ENCODE data around the gene FOXO3.

The FOXO3 gene

DNA sequence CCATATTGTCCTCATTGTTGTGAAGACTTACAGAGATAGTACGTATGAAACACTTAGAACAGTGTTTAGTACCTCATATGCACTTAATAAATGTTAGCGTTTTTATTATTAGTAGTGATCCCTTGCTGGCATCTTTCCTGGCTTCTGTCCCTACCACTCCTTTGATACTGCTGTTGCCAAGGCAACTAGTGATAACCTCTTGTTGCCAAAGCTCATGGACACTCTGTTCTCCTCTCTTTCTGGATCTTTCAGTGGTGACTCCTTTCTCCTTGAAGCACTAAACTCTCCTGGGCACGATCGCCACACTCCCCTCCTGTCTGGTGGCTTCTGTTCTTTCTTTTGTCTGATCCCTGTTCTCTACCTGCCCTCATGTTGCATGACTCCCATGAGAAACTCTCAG, 83.5 kb downstream of the FOXO3 start:
- Histone ChIP-seq H3K36me3 (ENCODE audit: insufficient read depth, low read length) (peaks cover 14% of the 10 kb centered on the region), H3K4me3 (ENCODE audit: low read length) (no peak overlapping the region), H3K4me1 (ENCODE audit: control insufficient read depth, insufficient read depth, low read length) (peaks cover 22% of the 10 kb centered on the region), H3K9me3 (replicated peaks; ENCODE audit: low read length) (no peaks in the 10 kb centered on the region), H3K9ac (ENCODE audit: low read depth, low read length) (no peak overlapping the region), H3K4me2 (ENCODE audit: low read length) (no peak overlapping the region), H3K27me3 (ENCODE audit: control insufficient read depth, insufficient read depth, low read length) (no peaks in the 10 kb centered on the region)

DNA sequence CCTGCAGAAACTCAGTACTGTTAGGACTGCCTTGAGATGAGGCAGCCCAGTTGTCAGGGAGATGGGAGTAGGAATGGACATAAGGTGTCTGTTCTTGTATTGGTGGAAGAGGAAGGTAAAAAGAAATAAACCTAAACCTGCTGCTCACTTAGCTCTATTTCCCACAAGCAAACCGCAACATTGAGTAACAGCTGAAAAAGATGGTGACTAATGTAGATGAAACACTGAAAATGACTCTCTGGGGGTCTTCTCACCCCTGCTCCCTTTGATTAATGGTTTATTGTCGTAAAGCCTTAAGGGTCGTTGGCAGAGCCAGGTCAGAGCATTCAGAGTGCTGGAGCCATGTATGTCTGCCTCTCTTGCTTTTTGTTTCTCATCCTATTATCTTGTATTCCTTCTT, 87.5 kb downstream of the FOXO3 start:
- H3K9ac ChIP-seq (ENCODE audit: low read depth, low read length), result no peak overlapping the region
- no peak overlapping the region for H3K4me3 ChIP-seq (ENCODE audit: low read length)
- no peaks in the 10 kb centered on the region for H3K9me3 ChIP-seq (replicated peaks; ENCODE audit: low read length)
- peaks cover 60% of the 10 kb centered on the region for H3K4me1 ChIP-seq (ENCODE audit: control insufficient read depth, insufficient read depth, low read length)
- H3K27me3 ChIP-seq (ENCODE audit: control insufficient read depth, insufficient read depth, low read length), result no peaks in the 10 kb centered on the region
- H3K36me3 ChIP-seq (ENCODE audit: insufficient read depth, low read length), result peaks cover 9% of the 10 kb centered on the region
- no peak overlapping the region for H3K4me2 ChIP-seq (ENCODE audit: low read length)

GRCh38 chr6:108650325-108650724, 89.6 kb downstream of the FOXO3 start:
- Histone ChIP-seq H3K4me1 (ENCODE audit: control insufficient read depth, insufficient read depth, low read length) (peaks cover 80% of the 10 kb centered on the region), H3K4me3 (ENCODE audit: low read length) (no peak overlapping the region), H3K9ac (ENCODE audit: low read depth, low read length) (peak overlapping the region; percentile 78), H3K27me3 (ENCODE audit: control insufficient read depth, insufficient read depth, low read length) (no peaks in the 10 kb centered on the region), H3K9me3 (replicated peaks; ENCODE audit: low read length) (no peaks in the 10 kb centered on the region), H3K36me3 (ENCODE audit: insufficient read depth, low read length) (peaks cover 9% of the 10 kb centered on the region), H3K4me2 (ENCODE audit: low read length) (peak overlapping the region; percentile 67)

- Histone ChIP-seq H3K9ac (ENCODE audit: low read depth, low read length) (peak overlapping the region; percentile 78), H3K27me3 (ENCODE audit: control insufficient read depth, insufficient read depth, low read length) (no peaks in the 10 kb centered on the region), H3K4me2 (ENCODE audit: low read length) (peak overlapping the region; percentile 67), H3K4me1 (ENCODE audit: control insufficient read depth, insufficient read depth, low read length) (peaks cover 84% of the 10 kb centered on the region), H3K36me3 (ENCODE audit: insufficient read depth, low read length) (peaks cover 9% of the 10 kb centered on the region), H3K4me3 (ENCODE audit: low read length) (peak overlapping the region; percentile 38), H3K9me3 (replicated peaks; ENCODE audit: low read length) (no peaks in the 10 kb centered on the region)
These were observed 90.1 kb downstream of the FOXO3 start for GRCh38 chr6:108650781-108651180.

DNA sequence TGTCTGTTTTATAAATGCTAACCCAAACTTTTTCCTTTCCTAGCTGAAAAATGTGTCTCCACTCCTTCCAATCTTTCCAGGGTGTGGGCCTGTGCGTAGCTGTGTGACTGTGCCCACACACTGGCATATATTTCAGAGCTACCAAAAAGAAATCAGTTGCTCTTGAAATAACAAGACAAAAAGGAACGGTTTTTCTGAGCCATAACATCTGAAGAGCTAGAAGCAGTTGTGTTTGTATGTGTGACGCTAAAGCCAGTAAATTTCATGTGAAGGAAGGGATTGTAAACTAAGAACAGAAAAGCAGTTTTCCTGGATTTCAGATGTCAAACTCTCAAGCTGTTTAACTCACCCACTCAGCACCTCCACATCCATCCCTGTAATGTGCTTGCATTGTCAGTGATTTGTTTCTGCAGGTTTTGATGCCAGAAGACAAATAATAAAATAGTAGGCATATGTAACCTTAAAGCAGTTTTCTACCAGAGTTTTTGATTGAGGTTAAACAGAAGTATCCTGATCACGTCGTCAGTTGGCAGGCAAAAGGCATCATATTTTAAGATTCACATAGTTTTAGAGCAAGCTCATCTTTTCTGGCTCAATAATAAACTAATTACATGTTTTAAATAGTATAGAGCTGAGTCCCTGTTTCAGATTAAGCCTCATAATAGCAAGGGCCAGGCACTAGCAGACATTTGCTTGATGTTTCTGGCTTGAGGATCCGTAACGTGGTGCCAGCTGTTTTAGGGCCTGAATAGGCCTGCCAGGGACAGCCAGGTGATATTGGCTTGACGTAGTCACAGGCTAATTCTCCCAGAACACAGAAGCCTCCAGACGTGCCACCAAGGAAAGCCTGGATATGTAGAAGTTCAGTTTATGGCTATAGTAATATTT, 90.9 kb downstream of the FOXO3 start:
- no peaks in the 10 kb centered on the region for H3K9me3 ChIP-seq (replicated peaks; ENCODE audit: low read length)
- H3K27me3 ChIP-seq (ENCODE audit: control insufficient read depth, insufficient read depth, low read length), result no peaks in the 10 kb centered on the region
- H3K4me1 ChIP-seq (ENCODE audit: control insufficient read depth, insufficient read depth, low read length), result peaks cover 88% of the 10 kb centered on the region
- H3K4me3 ChIP-seq (ENCODE audit: low read length), result peak overlapping the region; percentile 38
- H3K4me2 ChIP-seq (ENCODE audit: low read length), result peak overlapping the region; percentile 67
- H3K36me3 ChIP-seq (ENCODE audit: insufficient read depth, low read length), result peaks cover 9% of the 10 kb centered on the region
- peak overlapping the region; percentile 78 for H3K9ac ChIP-seq (ENCODE audit: low read depth, low read length)

GRCh38 chr6:108652375-108652774, 91.7 kb downstream of the FOXO3 start:
- Histone ChIP-seq H3K4me1 (ENCODE audit: control insufficient read depth, insufficient read depth, low read length) (peaks cover 93% of the 10 kb centered on the region), H3K9ac (ENCODE audit: low read depth, low read length) (peak overlapping the region; percentile 78), H3K9me3 (replicated peaks; ENCODE audit: low read length) (no peaks in the 10 kb centered on the region), H3K4me2 (ENCODE audit: low read length) (peak overlapping the region; percentile 67), H3K4me3 (ENCODE audit: low read length) (no peak overlapping the region), H3K27me3 (ENCODE audit: control insufficient read depth, insufficient read depth, low read length) (no peaks in the 10 kb centered on the region), H3K36me3 (ENCODE audit: insufficient read depth, low read length) (peaks cover 9% of the 10 kb centered on the region)

- Histone ChIP-seq H3K27me3 (ENCODE audit: control insufficient read depth, insufficient read depth, low read length) (no peaks in the 10 kb centered on the region), H3K4me3 (ENCODE audit: low read length) (peak overlapping the region; percentile 27), H3K36me3 (ENCODE audit: insufficient read depth, low read length) (peaks cover 3% of the 10 kb centered on the region), H3K9me3 (replicated peaks; ENCODE audit: low read length) (no peaks in the 10 kb centered on the region), H3K4me1 (ENCODE audit: control insufficient read depth, insufficient read depth, low read length) (peaks cover 91% of the 10 kb centered on the region), H3K9ac (ENCODE audit: low read depth, low read length) (peak overlapping the region; percentile 78), H3K4me2 (ENCODE audit: low read length) (peak overlapping the region; percentile 70)
These were observed 93.2 kb downstream of the FOXO3 start for GRCh38 chr6:108653949-108654348.

GRCh38 chr6:108654465-108655106, 93.9 kb downstream of the FOXO3 start:
- Histone ChIP-seq H3K4me3 (ENCODE audit: low read length) (peak overlapping the region; percentile 27), H3K9ac (ENCODE audit: low read depth, low read length) (peak overlapping the region; percentile 78), H3K4me1 (ENCODE audit: control insufficient read depth, insufficient read depth, low read length) (peaks cover 88% of the 10 kb centered on the region), H3K9me3 (replicated peaks; ENCODE audit: low read length) (no peaks in the 10 kb centered on the region), H3K36me3 (ENCODE audit: insufficient read depth, low read length) (peaks cover 3% of the 10 kb centered on the region), H3K27me3 (ENCODE audit: control insufficient read depth, insufficient read depth, low read length) (no peaks in the 10 kb centered on the region), H3K4me2 (ENCODE audit: low read length) (peak overlapping the region; percentile 70)

DNA sequence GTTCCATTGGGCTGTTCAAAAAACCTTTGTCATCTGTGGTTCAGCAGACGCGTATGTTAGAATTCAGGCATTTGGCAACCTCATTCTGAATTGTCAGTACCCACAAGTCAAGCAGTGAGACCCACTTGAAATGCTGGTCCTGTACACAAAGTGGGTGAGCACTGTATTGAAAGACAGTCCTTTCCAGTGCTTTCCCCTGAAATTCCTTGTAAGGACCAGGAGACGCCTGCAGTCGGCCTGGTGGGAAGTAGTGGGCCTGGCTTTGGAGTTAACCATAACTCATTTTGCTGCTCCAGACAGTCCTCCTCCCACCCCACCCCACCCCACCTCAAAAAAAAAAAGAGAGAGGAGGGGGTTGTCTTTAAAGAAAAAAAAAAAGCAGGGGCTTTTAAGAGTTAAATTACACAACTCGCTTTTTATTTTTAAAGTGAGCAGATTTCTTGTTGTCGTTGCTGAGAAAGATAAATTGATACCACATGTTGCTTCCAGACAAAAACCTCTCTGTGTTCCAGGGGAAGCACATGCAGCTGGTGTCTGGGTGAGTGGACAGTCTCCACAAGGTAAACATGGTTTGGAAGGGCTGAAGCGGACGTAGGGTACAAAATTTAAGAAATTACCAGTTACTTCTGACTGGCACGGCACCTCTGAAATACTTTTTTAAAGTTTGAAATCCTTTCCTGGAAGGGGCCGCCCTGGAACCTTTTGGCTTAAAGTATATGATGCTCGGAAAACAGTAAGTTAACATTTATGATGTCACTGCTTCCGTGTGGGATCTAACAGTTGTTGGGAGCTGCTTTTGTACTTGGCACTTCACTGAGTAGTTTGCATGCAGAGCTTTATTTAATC, 95.3 kb downstream of the FOXO3 start:
- Histone ChIP-seq H3K27me3 (ENCODE audit: control insufficient read depth, insufficient read depth, low read length) (no peaks in the 10 kb centered on the region), H3K9ac (ENCODE audit: low read depth, low read length) (peak overlapping the region; percentile 78), H3K4me1 (ENCODE audit: control insufficient read depth, insufficient read depth, low read length) (peaks cover 88% of the 10 kb centered on the region), H3K9me3 (replicated peaks; ENCODE audit: low read length) (no peaks in the 10 kb centered on the region), H3K36me3 (ENCODE audit: insufficient read depth, low read length) (peaks cover 3% of the 10 kb centered on the region), H3K4me3 (ENCODE audit: low read length) (peak overlapping the region; percentile 62), H3K4me2 (ENCODE audit: low read length) (peak overlapping the region; percentile 74)

GRCh38 chr6:108656836-108657235, 96.1 kb downstream of the FOXO3 start:
- H3K4me2 ChIP-seq (ENCODE audit: low read length), result peak overlapping the region; percentile 74
- H3K9me3 ChIP-seq (replicated peaks; ENCODE audit: low read length), result no peaks in the 10 kb centered on the region
- H3K36me3 ChIP-seq (ENCODE audit: insufficient read depth, low read length), result peaks cover 3% of the 10 kb centered on the region
- peak overlapping the region; percentile 78 for H3K9ac ChIP-seq (ENCODE audit: low read depth, low read length)
- no peaks in the 10 kb centered on the region for H3K27me3 ChIP-seq (ENCODE audit: control insufficient read depth, insufficient read depth, low read length)
- H3K4me3 ChIP-seq (ENCODE audit: low read length), result peak overlapping the region; percentile 62
- H3K4me1 ChIP-seq (ENCODE audit: control insufficient read depth, insufficient read depth, low read length), result peaks cover 88% of the 10 kb centered on the region

GRCh38 chr6:108658174-108658573, 97.5 kb downstream of the FOXO3 start:
- no peaks in the 10 kb centered on the region for H3K9me3 ChIP-seq (replicated peaks; ENCODE audit: low read length)
- peaks cover 86% of the 10 kb centered on the region for H3K4me1 ChIP-seq (ENCODE audit: control insufficient read depth, insufficient read depth, low read length)
- H3K27me3 ChIP-seq (ENCODE audit: control insufficient read depth, insufficient read depth, low read length), result no peaks in the 10 kb centered on the region
- H3K4me3 ChIP-seq (ENCODE audit: low read length), result peak overlapping the region; percentile 62
- H3K4me2 ChIP-seq (ENCODE audit: low read length), result peak overlapping the region; percentile 74
- H3K36me3 ChIP-seq (ENCODE audit: insufficient read depth, low read length), result peaks cover 3% of the 10 kb centered on the region
- H3K9ac ChIP-seq (ENCODE audit: low read depth, low read length), result no peak overlapping the region

Data from skeletal muscle satellite cell (primary cell).